OCI-LY1 (cell line): Measurements from ENCODE around the gene KDM5B.

Experiments
- CTCF ChIP-seq: fragments of 200-600 bp; sonication (generic), shearing (Covaris generic); IDR thresholded peaks from 2 replicates; pipeline ENCODE4 v1.5.1; 2017; ENCODE audit warnings: mild to moderate bottlenecking, antibody characterized with exemption, low read length, moderate library complexity, mixed read lengths
- EZH2 ChIP-seq: fragments of 200-600 bp; sonication (generic), shearing (Covaris generic); IDR thresholded peaks from 2 replicates; pipeline ENCODE4 v1.8.0; 2017; ENCODE audit warnings: borderline replicate concordance, mixed run types, mild to moderate bottlenecking, antibody characterized with exemption, low read length, moderate library complexity, mixed read lengths

- TF ChIP-seq CTCF: no peak
- TF ChIP-seq EZH2: no peak
Observed at GRCh38 chr1:202854787-202855186, 46.6 kb upstream of the KDM5B start.
